Kidney (tissue), 14 donors: ENCODE results near the gene LMBR1. TPM values are rescaled to one million over a fixed set of nuclear protein-coding genes. Genes with fewer than 3 reads are reported as not detected.
A peak's percentile ranks its signal among the peaks of the same experiment; 100 is the strongest.

Experiments used
- DNase-seq, 5 donors: peaks; one replicate each; pipeline ENCODE4 v3.0.0-alpha.2; 2013 to 2020
- FAIRE-seq: peaks from 2 replicates; lab custom pipeline; 2012; peaks lifted over from hg19 to GRCh38; lab: Jason Lieb, UNC
- H3K27ac ChIP-seq, 2 donors: one replicate each; pipeline ENCODE4 v1.7.0; 2013; ENCODE audit warnings: low read depth in 2 of 2, low read length in 2 of 2, inconsistent platforms in 1 of 2
- H3K27me3 ChIP-seq: one replicate; pipeline ENCODE4 v1.7.1; 2013; ENCODE audit warnings: low read length, inconsistent platforms; ENCODE audit not compliant: control insufficient read depth, insufficient read depth
- H3K36me3 ChIP-seq, 3 donors: one replicate each; pipeline versions ENCODE4 v1.7.0 to v1.7.1; 2013; ENCODE audit warnings: low read length in 3 of 3, control low read depth in 1 of 3, inconsistent platforms in 1 of 3; ENCODE audit not compliant: insufficient read depth in 3 of 3, control insufficient read depth in 2 of 3
- H3K4me1 ChIP-seq, 3 donors: one replicate each; pipeline versions ENCODE4 v1.7.0 to v1.7.1; 2013; ENCODE audit warnings: low read length in 3 of 3, inconsistent platforms in 1 of 3, low read depth in 1 of 3; ENCODE audit not compliant: control insufficient read depth in 2 of 3, insufficient read depth in 2 of 3
- H3K4me3 ChIP-seq, 3 donors: one replicate each; pipeline versions ENCODE4 v1.7.0 to v1.8.1; 2013; ENCODE audit warnings: low read length in 3 of 3, control low read depth in 1 of 3, inconsistent platforms in 1 of 3
- H3K9ac ChIP-seq, 3 donors: one replicate each; pipeline versions ENCODE4 v1.7.0 to v1.7.1; 2013; ENCODE audit warnings: low read length in 3 of 3, control low read depth in 1 of 3, inconsistent platforms in 1 of 3
- H3K9me3 ChIP-seq, 3 donors: one replicate each; pipeline versions ENCODE4 v1.7.0 to v1.7.1; 2013; ENCODE audit warnings: low read length in 3 of 3, control low read depth in 1 of 3, inconsistent platforms in 1 of 3; ENCODE audit not compliant: control insufficient read depth in 2 of 3, insufficient read depth in 1 of 3
- intact Hi-C: fragments of 100-400 bp; cut with DNase I; formaldehyde crosslinking; loops from one replicate; pipeline ENCODE4 v1.11.1; 2022
- polyA plus RNA-seq: library from polyadenylated mRNA; stranded (reverse); fragments of 350-450 nt; fragmentation: Illumina TruSeq; extraction: RNeasy Lipid Tissue Mini Kit (QIAGEN cat#74804); gene quantifications from one replicate; pipeline ENCODE4 v1.2.3, GENCODE V29; 2014; ENCODE audit warnings: low read depth, low replicate concordance; ENCODE audit not compliant: insufficient read depth
- total RNA-seq: library from RNA; stranded (reverse); fragmentation: NEBNext Ultra II Directional; extraction: Animal tissue kit (Norgen Biotek cat#: 25700); gene quantifications from one replicate; pipeline ENCODE4 v1.2.1, GENCODE V29; 2021
- TF ChIP-seq, protein P1 (sequence below): IDR thresholded peaks from 3 replicates; pipeline ENCODE4 v1.5.1; 2012; ENCODE audit warnings: mild to moderate bottlenecking, moderate library complexity, borderline replicate concordance; ENCODE audit not compliant: insufficient read depth; ENCODE audit errors: extremely low read depth
- donor health status: control.
- donor health status: control.
- donor health status: control.
- donor health status: control.
- donor health status: control.
- donor health status: DM: yes; HTN: yes; CAD: no.
- donor health status: Normal renal cell carcinoma (clear cell type).

Gene LMBR1
- total and polyA plus RNA-seq, 2 donors from 2014 or later = 19.6 to 82.6 TPM

DNA sequence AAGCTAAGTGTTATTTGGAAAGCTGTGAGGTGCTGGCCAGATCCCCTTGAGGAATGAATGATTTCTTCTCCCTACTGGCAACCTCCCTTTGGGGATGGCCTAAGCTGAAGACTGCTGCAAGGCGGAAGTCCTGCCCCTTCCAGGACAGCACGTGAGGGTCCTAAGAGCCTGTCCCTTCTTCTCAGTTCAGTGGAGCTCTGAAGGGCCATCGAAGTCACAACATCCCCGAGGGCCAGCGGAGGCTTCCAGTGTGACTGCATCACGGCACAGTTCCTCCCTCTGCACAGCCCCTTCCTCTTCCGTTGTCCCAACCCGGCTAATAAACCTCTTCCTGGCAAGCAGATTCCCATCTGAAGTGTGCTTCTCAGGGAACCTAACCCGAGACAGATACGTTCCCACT, 208.7 kb downstream of the LMBR1 start:
- H3K4me1 ChIP-seq = no peaks in the 10 kb centered on the region
- H3K27ac ChIP-seq = no peak overlapping the region
- intact Hi-C loops = no loop called here
- H3K4me3 ChIP-seq = no peak overlapping the region
- no peak overlapping the region for H3K9ac ChIP-seq
- no peaks in the 10 kb centered on the region for H3K27me3 ChIP-seq
- FAIRE-seq = no peak
- DNase-seq = peak in 2 of 5 donors; percentile 14 to 19
- peaks cover 0 to 2% (median 1%) of the 10 kb centered on the region in 3 donors for H3K36me3 ChIP-seq
- H3K9me3 ChIP-seq = no peaks in the 10 kb centered on the region
- TF ChIP-seq, protein P1, sequence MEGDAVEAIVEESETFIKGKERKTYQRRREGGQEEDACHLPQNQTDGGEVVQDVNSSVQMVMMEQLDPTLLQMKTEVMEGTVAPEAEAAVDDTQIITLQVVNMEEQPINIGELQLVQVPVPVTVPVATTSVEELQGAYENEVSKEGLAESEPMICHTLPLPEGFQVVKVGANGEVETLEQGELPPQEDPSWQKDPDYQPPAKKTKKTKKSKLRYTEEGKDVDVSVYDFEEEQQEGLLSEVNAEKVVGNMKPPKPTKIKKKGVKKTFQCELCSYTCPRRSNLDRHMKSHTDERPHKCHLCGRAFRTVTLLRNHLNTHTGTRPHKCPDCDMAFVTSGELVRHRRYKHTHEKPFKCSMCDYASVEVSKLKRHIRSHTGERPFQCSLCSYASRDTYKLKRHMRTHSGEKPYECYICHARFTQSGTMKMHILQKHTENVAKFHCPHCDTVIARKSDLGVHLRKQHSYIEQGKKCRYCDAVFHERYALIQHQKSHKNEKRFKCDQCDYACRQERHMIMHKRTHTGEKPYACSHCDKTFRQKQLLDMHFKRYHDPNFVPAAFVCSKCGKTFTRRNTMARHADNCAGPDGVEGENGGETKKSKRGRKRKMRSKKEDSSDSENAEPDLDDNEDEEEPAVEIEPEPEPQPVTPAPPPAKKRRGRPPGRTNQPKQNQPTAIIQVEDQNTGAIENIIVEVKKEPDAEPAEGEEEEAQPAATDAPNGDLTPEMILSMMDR = no peak

DNA sequence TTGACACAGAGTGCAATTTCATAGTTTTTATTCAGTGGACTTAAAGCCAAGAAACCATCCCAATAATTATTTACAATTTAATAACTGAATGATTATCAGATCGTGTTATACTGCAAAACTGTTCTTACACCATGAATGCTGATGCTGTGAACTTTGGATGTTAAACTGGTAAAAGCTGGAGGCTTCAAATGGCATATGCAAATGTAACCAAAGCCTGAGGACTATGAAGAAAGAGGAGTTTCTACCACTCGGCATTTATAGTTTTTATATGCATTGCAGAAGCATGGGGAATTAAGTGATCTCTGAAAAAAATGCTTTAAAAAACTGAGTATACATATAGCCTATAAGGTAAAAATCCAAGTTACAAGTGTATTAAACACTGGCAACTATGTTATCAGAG, 210.1 kb downstream of the LMBR1 start:
- Histone ChIP-seq H3K27ac (no peak overlapping the region), H3K4me1 (no peaks in the 10 kb centered on the region), H3K9me3 (no peaks in the 10 kb centered on the region), H3K27me3 (no peaks in the 10 kb centered on the region), H3K36me3 (peaks cover 2 to 5% (median 3%) of the 10 kb centered on the region in 3 donors), H3K4me3 (no peak overlapping the region), H3K9ac (no peak overlapping the region)
- intact Hi-C loops = no loop called here
- DNase-seq = no peak
- no peak for FAIRE-seq
- TF ChIP-seq, protein P1 = no peak

DNA sequence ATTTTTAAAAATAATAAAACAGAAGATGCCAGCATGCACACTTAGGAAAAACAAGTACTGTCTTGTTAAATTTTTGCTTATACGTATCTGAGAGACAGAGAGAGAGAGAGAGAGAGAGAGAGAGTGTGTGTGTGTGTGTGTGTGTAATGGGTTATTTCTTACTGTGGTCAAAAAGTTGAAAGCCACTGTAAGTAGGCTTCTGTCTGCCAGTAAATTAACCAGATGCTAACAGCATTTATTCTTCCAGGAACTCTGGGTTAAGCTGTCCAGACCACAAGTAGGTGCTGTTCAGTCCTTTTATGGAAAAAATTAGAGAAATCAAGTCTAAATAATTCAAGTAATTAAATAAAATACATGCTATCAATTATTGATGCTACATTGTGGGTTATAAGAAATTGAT, 212.7 kb downstream of the LMBR1 start:
- Histone ChIP-seq H3K9ac (no peak overlapping the region), H3K9me3 (no peaks in the 10 kb centered on the region), H3K4me1 (no peaks in the 10 kb centered on the region), H3K36me3 (peaks cover 2 to 8% (median 3%) of the 10 kb centered on the region in 3 donors), H3K4me3 (no peak overlapping the region), H3K27me3 (no peaks in the 10 kb centered on the region), H3K27ac (no peak overlapping the region)
- intact Hi-C loops = no loop called here
- TF ChIP-seq, protein P1 = no peak
- no peak for FAIRE-seq
- DNase-seq = no peak
